Brain microvascular endothelial cell (primary cell): Measurements from ENCODE around the gene SHC3.

ENCODE experiments used
- DNase-seq: peaks from one replicate; pipeline ENCODE4 v3.0.0-alpha.2; 2020
- H3K27ac ChIP-seq: fragments of 250-450 bp; sonication (Bioruptor Pico); 2 replicates; pipeline ENCODE4 v1.5.1; 2020; ENCODE audit warnings: mild to moderate bottlenecking, moderate library complexity
- H3K27me3 ChIP-seq: fragments of 250-450 bp; sonication (Bioruptor Pico); replicated peaks from 2 replicates; pipeline ENCODE4 v1.5.1; 2020; ENCODE audit warnings: mild to moderate bottlenecking
- H3K36me3 ChIP-seq: fragments of 250-450 bp; sonication (Bioruptor Pico); replicated peaks from 2 replicates; pipeline ENCODE4 v1.5.1; 2020; ENCODE audit warnings: mild to moderate bottlenecking
- H3K4me3 ChIP-seq: 2 replicates; pipeline ENCODE4 v1.5.1; 2011; ENCODE audit warnings: low read depth, mild to moderate bottlenecking, control low read depth, low read length, moderate library complexity
- in situ Hi-C: cut with HindIII; loops from 2 replicates; pipeline ENCODE4 v1.10.0; 2017; ENCODE audit warnings: low sequenced_read_pairs, low pct_ligation_motif_present
- TF ChIP-seq, protein P1 (sequence below): IDR thresholded peaks from 2 replicates; pipeline ENCODE4 v1.5.1; 2011; ENCODE audit warnings: low read depth, mild to moderate bottlenecking, moderate library complexity, low read length, control low read depth, inconsistent platforms; ENCODE audit errors: missing control alignments

SHC3 gene

DNA sequence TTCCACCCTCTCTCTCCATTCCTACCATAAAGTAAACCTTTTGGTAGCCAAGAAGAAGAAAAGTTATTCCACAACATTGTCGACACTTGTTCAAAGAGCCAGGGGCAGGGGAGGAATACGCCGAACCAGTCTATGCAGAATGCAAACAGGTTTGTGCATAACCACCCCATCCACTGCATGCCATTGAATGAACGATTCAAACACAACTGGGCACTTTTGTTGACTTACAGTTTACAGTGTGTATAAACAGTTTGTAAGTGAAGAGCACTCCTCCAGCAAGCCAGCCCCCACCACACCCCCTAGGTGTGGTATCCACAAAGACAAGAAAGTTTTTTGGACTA is 194.1 kb downstream of the SHC3 start:
- H3K27ac ChIP-seq, result no peak overlapping the region
- no peaks in the 10 kb centered on the region for H3K36me3 ChIP-seq
- in situ Hi-C loops, result no loop called here
- TF ChIP-seq, protein P1, sequence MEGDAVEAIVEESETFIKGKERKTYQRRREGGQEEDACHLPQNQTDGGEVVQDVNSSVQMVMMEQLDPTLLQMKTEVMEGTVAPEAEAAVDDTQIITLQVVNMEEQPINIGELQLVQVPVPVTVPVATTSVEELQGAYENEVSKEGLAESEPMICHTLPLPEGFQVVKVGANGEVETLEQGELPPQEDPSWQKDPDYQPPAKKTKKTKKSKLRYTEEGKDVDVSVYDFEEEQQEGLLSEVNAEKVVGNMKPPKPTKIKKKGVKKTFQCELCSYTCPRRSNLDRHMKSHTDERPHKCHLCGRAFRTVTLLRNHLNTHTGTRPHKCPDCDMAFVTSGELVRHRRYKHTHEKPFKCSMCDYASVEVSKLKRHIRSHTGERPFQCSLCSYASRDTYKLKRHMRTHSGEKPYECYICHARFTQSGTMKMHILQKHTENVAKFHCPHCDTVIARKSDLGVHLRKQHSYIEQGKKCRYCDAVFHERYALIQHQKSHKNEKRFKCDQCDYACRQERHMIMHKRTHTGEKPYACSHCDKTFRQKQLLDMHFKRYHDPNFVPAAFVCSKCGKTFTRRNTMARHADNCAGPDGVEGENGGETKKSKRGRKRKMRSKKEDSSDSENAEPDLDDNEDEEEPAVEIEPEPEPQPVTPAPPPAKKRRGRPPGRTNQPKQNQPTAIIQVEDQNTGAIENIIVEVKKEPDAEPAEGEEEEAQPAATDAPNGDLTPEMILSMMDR, result no peak
- no peak overlapping the region for H3K4me3 ChIP-seq
- DNase-seq, result no peak
- H3K27me3 ChIP-seq, result no peaks in the 10 kb centered on the region

DNA sequence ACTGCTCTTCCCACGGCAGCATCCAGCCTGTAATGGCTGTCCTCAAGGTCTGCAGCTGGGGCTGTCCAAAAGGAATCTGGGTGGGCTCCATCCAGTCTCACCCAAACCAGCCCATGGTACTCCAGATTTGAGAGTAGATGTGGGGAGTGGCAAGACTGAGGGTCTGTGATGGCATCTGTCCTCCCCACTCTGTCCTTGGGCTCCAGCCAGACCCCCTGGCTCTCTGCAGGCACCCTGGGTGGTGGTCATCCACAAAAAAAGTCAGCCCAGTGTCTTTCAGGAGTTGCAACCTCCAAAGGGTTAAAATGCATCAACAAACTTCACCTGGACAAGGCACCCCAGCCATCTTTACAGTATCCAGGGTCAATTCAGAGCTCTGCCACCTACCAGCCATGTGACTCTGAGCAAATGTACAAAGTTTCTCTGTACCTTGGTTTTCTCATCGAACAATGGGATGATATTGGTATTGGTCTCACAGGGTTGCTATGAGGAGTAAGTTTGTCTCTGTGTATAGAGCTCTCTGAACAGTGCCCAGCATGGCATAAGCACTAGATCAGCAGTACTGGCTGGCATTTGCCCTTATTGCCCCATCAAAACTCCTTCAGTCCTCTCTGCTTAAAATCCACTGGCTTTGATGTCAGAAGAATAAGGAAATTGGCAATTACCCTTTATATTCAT is 194.6 kb downstream of the SHC3 start:
- no peak for DNase-seq
- in situ Hi-C loops, result no loop called here
- Histone ChIP-seq H3K27ac (no peak overlapping the region), H3K36me3 (no peaks in the 10 kb centered on the region), H3K4me3 (no peak overlapping the region), H3K27me3 (no peaks in the 10 kb centered on the region)
- TF ChIP-seq, protein P1, result no peak

DNA sequence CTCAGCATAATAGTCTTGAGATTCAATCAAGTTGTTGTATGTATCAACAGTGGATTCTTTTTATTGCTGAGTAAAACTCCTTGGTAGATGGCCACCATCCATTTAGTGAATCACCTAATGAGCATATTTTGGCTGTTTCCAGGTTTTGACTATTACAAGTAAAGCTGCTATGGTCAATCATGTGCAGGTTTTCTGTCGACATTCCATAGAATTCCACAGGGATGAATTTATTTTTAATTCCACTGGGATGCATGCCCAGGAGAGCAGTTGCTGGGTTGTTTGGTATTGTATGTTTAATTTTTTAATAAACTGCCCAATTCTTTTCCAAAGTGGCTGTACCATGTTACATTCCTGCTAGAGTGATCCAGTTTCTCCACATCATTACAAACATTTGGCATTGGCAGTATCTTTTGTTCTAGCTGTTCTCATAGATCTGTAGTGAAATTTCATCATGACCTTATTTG is 197.8 kb downstream of the SHC3 start:
- TF ChIP-seq, protein P1, result no peak
- no peaks in the 10 kb centered on the region for H3K27me3 ChIP-seq
- no peaks in the 10 kb centered on the region for H3K36me3 ChIP-seq
- no peak overlapping the region for H3K4me3 ChIP-seq
- no peak for DNase-seq
- no peak overlapping the region for H3K27ac ChIP-seq
- in situ Hi-C loops, result no loop called here

DNA sequence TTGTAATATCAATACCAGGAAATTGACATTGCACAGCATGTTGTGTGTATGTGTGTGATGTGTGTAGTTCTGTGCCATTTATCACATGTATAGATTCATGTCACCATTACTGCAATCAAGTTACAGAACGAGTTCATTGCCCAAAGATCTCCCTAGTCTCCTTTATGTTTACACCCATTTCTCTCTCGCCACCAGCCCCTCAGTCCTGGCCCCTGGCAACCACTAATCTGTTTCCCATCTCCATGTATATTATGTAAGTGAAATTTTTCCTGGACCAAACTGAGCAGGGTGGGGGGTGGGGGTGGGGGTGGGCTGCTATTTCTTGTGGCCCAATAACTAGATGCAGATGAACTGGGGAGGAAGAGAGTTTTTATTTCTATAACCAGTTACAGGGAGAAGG is 198.8 kb downstream of the SHC3 start:
- in situ Hi-C loops, result no loop called here
- DNase-seq, result no peak
- no peak overlapping the region for H3K27ac ChIP-seq
- H3K36me3 ChIP-seq, result no peaks in the 10 kb centered on the region
- no peaks in the 10 kb centered on the region for H3K27me3 ChIP-seq
- no peak overlapping the region for H3K4me3 ChIP-seq
- TF ChIP-seq, protein P1, result no peak

DNA sequence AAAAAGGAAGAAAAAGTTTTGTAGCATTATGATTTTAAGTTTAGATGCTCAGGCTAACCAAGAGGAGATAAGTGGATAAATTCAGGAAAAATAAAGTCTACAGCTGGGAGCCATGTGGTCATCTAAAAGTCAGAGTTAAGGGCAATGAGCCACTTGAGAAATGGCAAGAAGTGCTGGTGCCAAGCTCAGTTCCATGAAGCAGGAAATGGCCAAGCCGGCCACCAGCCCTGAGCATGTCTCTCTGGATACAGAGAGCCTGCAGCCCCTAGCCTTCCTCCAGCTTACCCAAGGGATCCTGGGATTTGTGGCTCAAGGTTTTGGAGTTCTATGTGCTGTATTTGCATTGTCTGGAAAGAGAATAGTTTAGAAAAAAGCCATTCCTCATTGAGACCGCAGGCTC is 199.6 kb downstream of the SHC3 start:
- no peak overlapping the region for H3K4me3 ChIP-seq
- no peak overlapping the region for H3K27ac ChIP-seq
- no peaks in the 10 kb centered on the region for H3K36me3 ChIP-seq
- in situ Hi-C loops, result no loop called here
- no peak for DNase-seq
- TF ChIP-seq, protein P1, result no peak
- no peaks in the 10 kb centered on the region for H3K27me3 ChIP-seq

DNA sequence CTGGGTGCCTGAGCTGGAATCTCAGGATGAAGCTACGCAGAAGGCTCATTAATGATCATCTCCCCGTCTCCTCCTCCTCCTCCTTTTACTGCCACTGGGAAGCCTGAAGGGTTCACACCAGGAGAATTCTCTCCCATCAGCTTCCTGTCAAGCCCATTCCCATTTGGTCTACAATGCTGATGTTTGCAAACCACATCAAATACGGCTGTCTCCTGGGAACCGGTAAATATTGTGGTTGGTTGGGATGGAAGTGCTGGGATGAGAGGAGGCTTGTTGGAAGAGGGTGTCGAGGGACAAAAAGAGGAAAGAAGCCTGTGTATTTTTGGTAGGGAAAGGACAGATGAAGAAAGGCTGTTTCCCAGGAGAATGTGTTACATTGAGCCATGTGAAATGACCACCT is 200.6 kb downstream of the SHC3 start:
- Histone ChIP-seq H3K36me3 (no peaks in the 10 kb centered on the region), H3K27ac (no peak overlapping the region), H3K4me3 (no peak overlapping the region), H3K27me3 (no peaks in the 10 kb centered on the region)
- no peak for DNase-seq
- in situ Hi-C loops, result no loop called here
- TF ChIP-seq, protein P1, result no peak
